GM18502 (cell line): ENCODE data around the gene SYNDIG1.

Source experiments
- ATAC-seq: cut with Tn5 transposase; IDR thresholded peaks from one replicate; pipeline ENCODE4 v1.9.1; 2021; ENCODE audit warnings: mild to moderate bottlenecking; ENCODE audit not compliant: unreplicated experiment, poor library complexity

SYNDIG1 gene

GRCh38 chr20:24681634-24682495 is 212.4 kb downstream of the SYNDIG1 start:
- no peak for ATAC-seq

GRCh38 chr20:24682496-24682985 is 213.1 kb downstream of the SYNDIG1 start:
- ATAC-seq = no peak

GRCh38 chr20:24683676-24684075 is 214.2 kb downstream of the SYNDIG1 start:
- no peak for ATAC-seq

GRCh38 chr20:24684421-24684871 is 215.0 kb downstream of the SYNDIG1 start:
- ATAC-seq = no peak

- no peak for ATAC-seq
Observed at GRCh38 chr20:24684956-24685691, 215.7 kb downstream of the SYNDIG1 start.

- no peak for ATAC-seq
Observed at GRCh38 chr20:24685736-24686135, 216.3 kb downstream of the SYNDIG1 start.

GRCh38 chr20:24686156-24686555 is 216.7 kb downstream of the SYNDIG1 start:
- no peak for ATAC-seq

GRCh38 chr20:24690408-24690807 is 221.0 kb downstream of the SYNDIG1 start:
- ATAC-seq = no peak

- ATAC-seq = no peak
Observed at GRCh38 chr20:24691901-24692351, 222.5 kb downstream of the SYNDIG1 start.

GRCh38 chr20:24692446-24693200 is 223.2 kb downstream of the SYNDIG1 start:
- ATAC-seq = no peak

GRCh38 chr20:24693466-24694156 is 224.2 kb downstream of the SYNDIG1 start:
- no peak for ATAC-seq

- ATAC-seq = no peak
Observed at GRCh38 chr20:24694157-24694726, 224.8 kb downstream of the SYNDIG1 start.

GRCh38 chr20:24694727-24695528 is 225.5 kb downstream of the SYNDIG1 start:
- no peak for ATAC-seq

GRCh38 chr20:24695529-24696225 is 226.2 kb downstream of the SYNDIG1 start:
- no peak for ATAC-seq

- ATAC-seq = no peak
Observed at GRCh38 chr20:24696396-24696795, 227.0 kb downstream of the SYNDIG1 start.

- no peak for ATAC-seq
Observed at GRCh38 chr20:24697411-24697810, 228.0 kb downstream of the SYNDIG1 start.

- ATAC-seq = no peak
Observed at GRCh38 chr20:24698189-24698588, 228.8 kb downstream of the SYNDIG1 start.

- no peak for ATAC-seq
Observed at GRCh38 chr20:24698706-24699206, 229.3 kb downstream of the SYNDIG1 start.
